Body of pancreas (tissue), 4 donors: Measurements from ENCODE around the gene GTF2IRD1.

Experiments
- POLR2A ChIP-seq, 3 donors: fragments of 450-650 bp; IDR thresholded peaks; one replicate each; pipeline ENCODE4 v1.6.1; 2016; ENCODE audit warnings: antibody characterized with exemption in 3 of 3, mild to moderate bottlenecking in 2 of 3
- TF ChIP-seq, protein P1 (sequence below), 7 experiments: fragments of 450-650 bp in 4 of 7; fragments of 200-600 bp in 3 of 7; sonication (generic) in 3 of 7; IDR thresholded peaks; one replicate each; pipeline ENCODE4 v1.5.1; 2016 to 2019; ENCODE audit warnings: antibody characterized with exemption in 7 of 7

DNA sequence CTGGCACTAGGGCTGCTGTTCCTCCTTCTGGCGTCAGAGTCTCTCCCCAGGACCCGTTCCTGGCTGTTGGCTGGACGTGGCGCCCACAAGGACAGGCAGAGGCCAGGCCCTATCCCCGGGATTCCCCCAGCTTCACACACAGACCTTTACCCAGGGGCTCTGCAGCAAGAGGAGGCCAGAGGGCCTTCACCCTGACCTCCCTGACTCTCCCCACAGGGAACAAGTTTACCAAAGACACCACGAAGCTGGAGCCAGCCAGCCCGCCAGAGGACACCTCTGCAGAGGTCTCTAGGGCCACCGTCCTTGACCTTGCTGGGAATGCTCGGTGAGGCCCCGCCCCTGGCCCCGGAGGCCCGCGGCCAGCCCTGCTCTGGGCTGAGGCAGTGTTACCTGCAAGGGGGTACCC lies 82.2 kb downstream of the GTF2IRD1 start:
- TF ChIP-seq, protein P1, sequence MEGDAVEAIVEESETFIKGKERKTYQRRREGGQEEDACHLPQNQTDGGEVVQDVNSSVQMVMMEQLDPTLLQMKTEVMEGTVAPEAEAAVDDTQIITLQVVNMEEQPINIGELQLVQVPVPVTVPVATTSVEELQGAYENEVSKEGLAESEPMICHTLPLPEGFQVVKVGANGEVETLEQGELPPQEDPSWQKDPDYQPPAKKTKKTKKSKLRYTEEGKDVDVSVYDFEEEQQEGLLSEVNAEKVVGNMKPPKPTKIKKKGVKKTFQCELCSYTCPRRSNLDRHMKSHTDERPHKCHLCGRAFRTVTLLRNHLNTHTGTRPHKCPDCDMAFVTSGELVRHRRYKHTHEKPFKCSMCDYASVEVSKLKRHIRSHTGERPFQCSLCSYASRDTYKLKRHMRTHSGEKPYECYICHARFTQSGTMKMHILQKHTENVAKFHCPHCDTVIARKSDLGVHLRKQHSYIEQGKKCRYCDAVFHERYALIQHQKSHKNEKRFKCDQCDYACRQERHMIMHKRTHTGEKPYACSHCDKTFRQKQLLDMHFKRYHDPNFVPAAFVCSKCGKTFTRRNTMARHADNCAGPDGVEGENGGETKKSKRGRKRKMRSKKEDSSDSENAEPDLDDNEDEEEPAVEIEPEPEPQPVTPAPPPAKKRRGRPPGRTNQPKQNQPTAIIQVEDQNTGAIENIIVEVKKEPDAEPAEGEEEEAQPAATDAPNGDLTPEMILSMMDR (IDR thresholded peaks at IDR 0.05), result no peak
- TF ChIP-seq POLR2A (IDR thresholded peaks at IDR 0.05), result no peak
